HepG2 (cell line): ENCODE results near the gene ORC4. TPM values are rescaled to one million over a fixed set of nuclear protein-coding genes. Genes with fewer than 3 reads are reported as not detected.

ENCODE experiments used
- ARID3A ChIP-seq: IDR thresholded peaks from 2 replicates; pipeline ENCODE4 v1.6.1; 2012; ENCODE audit warnings: low read depth, low read length, improper control_type of control experiment
- DNMT1 ChIP-seq: sonication (generic); formaldehyde crosslinking; IDR thresholded peaks from 2 replicates; pipeline ENCODE4 v1.5.1; 2020; ENCODE audit warnings: mild to moderate bottlenecking, missing genetic modification reagents
- GABPB1 ChIP-seq: IDR thresholded peaks from 2 replicates; pipeline ENCODE4 v1.6.1; 2016; ENCODE audit warnings: mild to moderate bottlenecking, missing genetic modification reagents, moderate library complexity, missing compliant biosample characterization
- HMG20A ChIP-seq: IDR thresholded peaks from 2 replicates; pipeline ENCODE4 v1.6.1; 2016; ENCODE audit warnings: borderline replicate concordance
- HMGXB4 ChIP-seq, 2 experiments: sonication (generic) in 1 of 2; formaldehyde crosslinking in 1 of 2; IDR thresholded peaks; 2 replicates each; pipeline versions ENCODE4 v1.4.0 to v1.6.1; 2018 to 2020; ENCODE audit warnings: missing genetic modification reagents in 2 of 2, borderline replicate concordance in 1 of 2, low read depth in 1 of 2, mild to moderate bottlenecking in 1 of 2, missing biosample characterization in 1 of 2
- KDM5B ChIP-seq: sonication (generic); formaldehyde crosslinking; IDR thresholded peaks from 2 replicates; pipeline ENCODE4 v1.4.0; 2020; ENCODE audit warnings: missing genetic modification reagents, mild to moderate bottlenecking, borderline replicate concordance
- MED8 ChIP-seq: sonication (generic); formaldehyde crosslinking; IDR thresholded peaks from 2 replicates; pipeline ENCODE4 v1.8.1; 2023; ENCODE audit warnings: mild to moderate bottlenecking, missing genetic modification reagents; ENCODE audit not compliant: insufficient replicate concordance
- PRDM4 ChIP-seq: sonication (generic); formaldehyde crosslinking; IDR thresholded peaks from 2 replicates; pipeline ENCODE4 v1.9.0; 2021; ENCODE audit warnings: missing genetic modification reagents, borderline replicate concordance
- RARA ChIP-seq: IDR thresholded peaks from 2 replicates; pipeline ENCODE4 v1.6.1; 2016; ENCODE audit warnings: missing genetic modification reagents, missing compliant biosample characterization
- TEAD2 ChIP-seq: sonication (generic); formaldehyde crosslinking; IDR thresholded peaks from 2 replicates; pipeline ENCODE4 v1.9.0; 2021; ENCODE audit warnings: missing genetic modification reagents
- ZBTB10 ChIP-seq: sonication (generic); formaldehyde crosslinking; IDR thresholded peaks from 2 replicates; pipeline ENCODE4 v1.4.0; 2020; ENCODE audit warnings: missing genetic modification reagents, borderline replicate concordance
- ZFP82 ChIP-seq: sonication (generic); formaldehyde crosslinking; IDR thresholded peaks from 2 replicates; pipeline ENCODE4 v1.5.1; 2020; ENCODE audit warnings: mild to moderate bottlenecking, missing genetic modification reagents, borderline replicate concordance
- ZNF431 ChIP-seq: sonication (generic); formaldehyde crosslinking; IDR thresholded peaks from 2 replicates; pipeline ENCODE4 v1.9.0; 2022; ENCODE audit warnings: missing genetic modification reagents, low read depth, mild to moderate bottlenecking, borderline replicate concordance
- ZNF775 ChIP-seq: sonication (generic); formaldehyde crosslinking; IDR thresholded peaks from 2 replicates; pipeline ENCODE4 v1.4.0; 2020; ENCODE audit warnings: missing genetic modification reagents, mild to moderate bottlenecking, moderate library complexity, borderline replicate concordance
- ZSCAN9 ChIP-seq: IDR thresholded peaks from 2 replicates; pipeline ENCODE4 v1.6.1; 2016; ENCODE audit warnings: borderline replicate concordance
- ZUFSP ChIP-seq: sonication (generic); formaldehyde crosslinking; IDR thresholded peaks from 2 replicates; pipeline ENCODE4 v1.9.0; 2021; ENCODE audit warnings: missing genetic modification reagents, mild to moderate bottlenecking, borderline replicate concordance
- polyA plus RNA-seq, 8 experiments: library from polyadenylated mRNA; depleted of rRNA in 3 of 8; stranded (reverse) in 7 of 8; unstranded in 1 of 8; fragments of >200 nt; fragmentation: Illumina TruSeq in 4 of 8; extraction: Trizol in 4 of 8; gene quantifications; 2 replicates each; pipeline versions ENCODE4 v1.2.1 to v1.2.3, GENCODE V29; 2011 to 2016; ENCODE audit warnings: low read depth in 4 of 8, missing spikeins in 1 of 8, mixed read lengths in 1 of 8; ENCODE audit not compliant: insufficient read depth in 1 of 8
- total RNA-seq, 5 experiments: library from RNA; depleted of rRNA; stranded (reverse); fragments of >200 nt; fragmentation: Illumina TruSeq; extraction: Trizol; gene quantifications; 2 replicates each; pipeline ENCODE4 v1.2.3, GENCODE V29; 2016; ENCODE audit warnings: low read depth in 1 of 5

ORC4 gene
- total and polyA plus RNA-seq, 2 of the 13 experiments (the other 11 are each of a cell fraction or from before 2014, with no cell fraction given), result 28.6 to 84.8 TPM

- TF ChIP-seq ZBTB10, result no peak
- no peak for TF ChIP-seq ZNF775 (CRISPR knock-in tag)
- no peak; the same call in 1 of the 2 replicates for TF ChIP-seq GABPB1
- peak; percentile 88 for TF ChIP-seq ZSCAN9
- peak; percentile 99 for TF ChIP-seq HMG20A (CRISPR knock-in tag)
- no peak for TF ChIP-seq ZUFSP (CRISPR knock-in tag)
- TF ChIP-seq PRDM4 (CRISPR knock-in tag), result no peak
- no peak for TF ChIP-seq DNMT1
- TF ChIP-seq HMGXB4 (CRISPR knock-in tag; IDR thresholded peaks at IDR 0.05; ENCODE audit: borderline replicate concordance in 1 of 2, low read depth in 1 of 2), result peak in 1 of 2 experiments; percentile 22; a peak in 1 of 4 replicates
- TF ChIP-seq MED8 (CRISPR knock-in tag), result no peak
- no peak; the same call in 1 of the 2 replicates for TF ChIP-seq ZFP82
- peak; percentile 70 for TF ChIP-seq ARID3A
- no peak for TF ChIP-seq KDM5B (CRISPR knock-in tag)
- no peak for TF ChIP-seq TEAD2 (CRISPR knock-in tag)
- peak; percentile 71 for TF ChIP-seq RARA (CRISPR knock-in tag)
- no peak for TF ChIP-seq ZNF431 (CRISPR knock-in tag)
Measured at GRCh38 chr2:147927053-147927588, 93.4 kb downstream of the ORC4 start (continued).
